Measurements from ENCODE around the gene BEST2.

DNA sequence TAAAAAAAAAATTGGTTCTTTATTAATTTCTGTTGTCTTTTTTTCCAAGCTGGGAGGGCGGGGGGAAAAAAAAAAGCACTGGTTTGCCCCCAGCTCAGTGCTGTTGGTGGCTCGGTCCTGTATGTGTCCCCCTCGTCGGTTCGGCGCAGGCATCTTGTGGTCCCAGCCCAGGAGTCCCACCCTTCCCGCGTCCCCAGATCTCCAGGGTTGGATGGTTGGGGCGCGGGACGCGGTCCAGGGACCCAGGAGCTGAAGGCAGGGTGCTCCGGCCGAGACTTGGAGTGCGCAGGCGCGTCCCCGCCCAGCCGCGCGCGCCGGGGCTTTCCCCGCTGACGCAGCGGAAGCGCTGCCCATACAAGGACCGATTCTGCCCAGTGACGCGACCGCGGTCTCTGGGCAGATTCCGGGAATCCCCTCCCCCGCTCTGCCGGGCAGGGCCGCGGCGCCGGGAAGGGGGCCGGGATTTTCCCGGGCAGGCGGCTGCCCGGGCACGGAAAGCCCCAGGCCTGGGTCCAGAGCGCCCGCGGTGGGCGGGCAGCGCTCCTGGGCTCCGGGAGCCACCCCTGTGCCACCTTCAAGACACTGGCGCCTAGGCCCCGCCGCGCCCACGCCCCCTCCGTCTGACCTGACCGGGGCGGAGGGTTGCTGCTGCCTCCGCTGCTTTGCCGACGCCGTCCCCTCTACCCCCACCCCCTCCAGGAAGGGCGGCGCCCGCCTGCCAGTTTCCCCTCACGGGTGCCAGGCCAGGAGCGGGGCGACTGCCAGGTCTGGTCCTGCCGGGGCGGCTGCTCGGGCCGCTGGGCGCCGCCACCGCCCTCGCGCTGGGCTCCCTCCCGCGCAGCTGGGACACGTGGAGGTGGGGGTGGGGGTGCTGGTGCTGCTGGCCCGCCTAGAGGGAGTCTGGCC is 42.0 kb downstream of the BEST2 start:
- TF ChIP-seq, protein P1, sequence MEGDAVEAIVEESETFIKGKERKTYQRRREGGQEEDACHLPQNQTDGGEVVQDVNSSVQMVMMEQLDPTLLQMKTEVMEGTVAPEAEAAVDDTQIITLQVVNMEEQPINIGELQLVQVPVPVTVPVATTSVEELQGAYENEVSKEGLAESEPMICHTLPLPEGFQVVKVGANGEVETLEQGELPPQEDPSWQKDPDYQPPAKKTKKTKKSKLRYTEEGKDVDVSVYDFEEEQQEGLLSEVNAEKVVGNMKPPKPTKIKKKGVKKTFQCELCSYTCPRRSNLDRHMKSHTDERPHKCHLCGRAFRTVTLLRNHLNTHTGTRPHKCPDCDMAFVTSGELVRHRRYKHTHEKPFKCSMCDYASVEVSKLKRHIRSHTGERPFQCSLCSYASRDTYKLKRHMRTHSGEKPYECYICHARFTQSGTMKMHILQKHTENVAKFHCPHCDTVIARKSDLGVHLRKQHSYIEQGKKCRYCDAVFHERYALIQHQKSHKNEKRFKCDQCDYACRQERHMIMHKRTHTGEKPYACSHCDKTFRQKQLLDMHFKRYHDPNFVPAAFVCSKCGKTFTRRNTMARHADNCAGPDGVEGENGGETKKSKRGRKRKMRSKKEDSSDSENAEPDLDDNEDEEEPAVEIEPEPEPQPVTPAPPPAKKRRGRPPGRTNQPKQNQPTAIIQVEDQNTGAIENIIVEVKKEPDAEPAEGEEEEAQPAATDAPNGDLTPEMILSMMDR (IDR thresholded peaks at IDR 0.05) = peak in 3 of 4 experiments; percentile 20 to 41 (median 39)
- peak; percentile 65 to 86 for TF ChIP-seq POLR2A (IDR thresholded peaks at IDR 0.05)
- TF ChIP-seq EP300 (IDR thresholded peaks at IDR 0.05) = no peak
